SKM-1 (cell line): ENCODE measurements around the gene PRKCSH.
A peak's percentile ranks its signal among the peaks of the same experiment; 100 is the strongest.

Source experiments
- DNase-seq: peaks from one replicate; lab custom pipeline; 2025; ENCODE audit not compliant: unreplicated experiment; lab: John Stamatoyannopoulos, UW

PRKCSH gene

DNA sequence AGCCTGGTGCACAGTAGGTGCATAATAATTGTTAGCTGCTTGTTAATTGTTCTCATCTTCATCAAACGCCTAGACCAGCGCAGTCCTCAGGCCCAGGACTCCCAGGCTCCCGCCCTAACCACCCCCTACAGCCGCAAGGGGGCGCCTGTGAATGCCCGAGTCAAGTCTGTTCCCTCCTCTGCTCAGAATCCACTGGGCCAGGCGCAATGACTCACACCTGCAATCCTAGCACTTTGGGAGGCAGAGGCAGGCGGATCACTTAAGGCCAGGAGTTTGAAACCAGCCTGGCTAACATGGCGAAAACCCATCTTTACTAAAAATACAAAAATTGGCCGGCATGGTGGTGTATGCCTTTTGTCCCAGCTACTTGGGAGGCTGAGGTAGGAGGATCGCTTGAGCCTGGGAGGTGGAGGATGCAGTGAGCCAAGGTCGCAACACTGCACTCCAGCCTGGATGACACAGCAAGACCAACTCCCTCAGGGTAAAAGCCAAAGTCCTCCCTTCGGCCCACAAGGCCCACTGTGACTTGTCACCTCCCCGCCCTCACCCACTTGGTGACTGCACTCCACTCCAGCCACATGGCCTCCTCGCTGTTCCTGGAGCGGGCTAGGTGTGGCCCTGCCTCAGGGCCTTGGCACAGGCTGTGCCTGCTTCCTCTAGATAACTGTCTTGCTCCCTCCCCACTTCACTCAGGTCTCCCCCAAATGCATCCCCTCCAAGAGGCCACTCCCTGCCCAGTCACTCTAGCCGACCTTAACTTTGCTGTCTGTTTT lies 61.1 kb downstream of the PRKCSH start:
- DNase-seq, result peak; percentile 68

DNA sequence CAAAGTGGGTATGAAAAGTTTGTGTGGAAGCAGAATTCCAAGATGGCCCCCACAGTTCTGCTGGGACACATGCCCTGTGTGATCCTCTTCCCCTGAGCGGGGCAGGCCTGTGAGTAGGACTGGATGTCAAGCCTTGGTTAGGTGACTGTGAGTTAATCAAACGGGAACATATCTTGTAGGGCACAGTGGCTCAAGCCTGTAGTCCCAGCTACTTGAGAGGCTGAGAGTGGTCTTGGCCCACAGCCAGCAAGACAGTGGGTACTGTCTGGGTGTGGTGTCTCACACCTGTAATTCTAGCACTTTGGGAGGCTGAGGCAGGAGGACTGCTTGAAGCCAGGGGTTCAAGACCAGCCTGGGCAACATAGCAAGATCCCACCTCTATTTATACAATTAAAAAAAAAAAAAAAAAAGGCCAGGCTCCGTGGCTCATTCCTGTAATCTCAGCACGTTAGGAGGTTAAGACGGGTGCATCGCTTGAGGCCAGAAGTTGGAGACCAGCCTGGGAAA lies 63.8 kb downstream of the PRKCSH start:
- DNase-seq, result no peak

DNA sequence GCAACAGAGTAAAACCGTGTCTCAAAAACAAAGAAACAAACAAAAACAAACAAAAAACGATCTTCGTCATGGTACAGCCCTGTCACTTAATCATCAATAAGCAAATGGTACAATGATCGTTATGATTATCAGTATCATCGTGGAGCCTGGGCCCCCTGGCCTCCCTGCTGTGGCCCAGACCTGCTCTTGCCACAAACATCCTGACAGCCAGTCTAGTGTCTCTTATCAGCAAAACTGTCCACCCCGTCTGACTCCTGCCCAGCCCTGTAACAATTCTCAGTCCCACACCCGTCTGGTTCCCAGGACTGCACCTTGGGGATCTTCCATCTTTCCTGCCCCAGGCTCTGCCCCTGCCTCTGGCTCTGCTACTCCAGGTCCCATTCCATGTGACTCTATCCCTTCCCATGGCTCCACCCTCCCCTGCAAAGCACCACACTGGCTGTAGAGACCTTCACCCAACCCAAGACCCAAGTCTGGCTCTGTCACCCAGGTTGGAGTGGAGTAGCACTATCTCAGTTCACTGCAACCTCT lies 64.5 kb downstream of the PRKCSH start:
- no peak for DNase-seq
